ENCODE results near the gene RAD52. TPM values are rescaled to one million over a fixed set of nuclear protein-coding genes. Genes with fewer than 3 reads are reported as not detected.

The RAD52 gene
- total RNA-seq (2022; extraction: Qiagen RNA extraction): 8.8 to 13.0 TPM (median 11.2 TPM) in 5 replicates

DNA sequence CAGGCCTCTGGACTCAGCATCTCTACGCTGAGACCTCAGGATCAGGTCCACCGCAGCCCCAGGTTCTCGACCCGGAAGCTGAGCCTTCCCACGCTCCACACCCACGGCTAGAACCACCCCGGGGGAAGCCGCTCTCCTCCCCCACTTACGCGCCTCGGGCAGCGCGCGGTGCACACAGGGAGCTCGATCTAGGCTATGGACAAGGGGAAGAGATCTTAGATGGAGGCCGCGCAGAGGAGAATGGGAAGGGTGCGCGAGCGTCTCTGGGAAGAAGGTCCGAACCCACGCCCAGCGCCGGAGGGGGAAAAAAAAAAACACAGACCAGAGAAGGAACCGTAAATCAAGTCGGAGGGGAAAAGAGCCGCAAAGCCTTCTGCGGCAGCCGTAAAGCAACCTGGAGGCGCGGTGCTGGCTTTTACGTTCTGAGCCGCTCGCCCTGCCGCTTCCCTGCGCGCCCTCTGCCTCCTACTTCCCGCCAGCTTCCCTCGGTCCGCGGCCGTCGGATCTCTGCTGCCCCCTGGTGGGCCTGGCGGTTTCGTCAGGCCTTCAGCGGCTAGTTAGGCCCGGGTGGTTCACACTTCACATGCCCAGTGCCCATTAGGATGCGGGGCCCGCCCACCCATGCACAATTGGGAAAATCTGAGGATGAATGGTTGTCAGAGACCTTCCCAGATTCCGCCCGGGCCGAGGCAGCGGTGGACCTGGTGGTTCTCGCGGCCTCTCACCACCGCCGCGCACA lies at the start of gene RAD52:
Gene RAD52 (minus strand): TSS at position 242 of the 739 bp plus-strand sequence. CDS start 16,636 bp downstream, outside the sequence.

DNA sequence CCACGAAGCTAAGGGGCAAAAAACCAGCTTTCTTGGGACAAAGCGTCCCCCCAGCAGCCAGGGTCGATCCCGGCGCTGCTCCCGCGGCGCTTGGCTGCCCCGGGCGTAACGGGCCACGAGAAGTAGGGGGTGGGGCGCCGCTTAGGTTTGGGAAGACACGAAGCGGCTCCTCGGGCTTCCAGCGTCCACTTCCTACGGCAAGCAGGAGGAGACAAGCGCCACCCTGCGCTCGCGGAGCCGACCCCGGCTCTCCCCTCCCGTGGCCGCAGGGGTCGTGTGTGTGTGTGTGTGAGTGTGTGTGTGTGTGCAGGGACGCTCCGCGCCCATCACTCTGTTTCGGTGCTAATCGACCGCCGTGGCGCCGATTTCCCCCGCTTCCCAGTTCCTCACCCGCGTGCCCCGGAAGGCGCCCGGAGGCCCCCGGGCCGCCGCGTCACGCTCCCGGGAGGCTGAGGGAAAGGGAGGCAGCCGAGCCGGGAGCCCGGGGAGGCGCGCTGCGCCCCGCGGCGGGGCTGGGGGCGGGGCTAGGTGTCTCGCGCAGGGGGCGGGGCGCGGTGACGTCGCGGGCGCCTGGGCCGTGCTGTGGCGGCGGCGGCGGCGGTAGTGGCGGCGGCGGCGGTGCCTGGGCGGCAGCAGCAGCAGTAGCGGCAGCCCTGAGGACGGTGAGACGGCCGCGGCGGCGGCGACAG lies 41.3 kb upstream of the RAD52 start, which contains the start of gene ERC1:
Gene ERC1 (plus strand): TSS at position 563 of the 689 bp plus-strand sequence. CDS start 36,681 bp downstream, outside the sequence.

Other genes starting within 250 kb of the RAD52 start
- 76.0 to 95.1 TPM (median 93.1 TPM) in 5 replicates for gene WNK1, start 197.1 kb downstream of the RAD52 start, total RNA-seq (2022; extraction: Qiagen RNA extraction)
- 11.2 to 15.7 TPM (median 13.6 TPM) in 5 replicates for gene ERC1, start 41.5 kb upstream of the RAD52 start, total RNA-seq (2022; extraction: Qiagen RNA extraction)